ENCODE data around the gene TNNI3K. TPM values are rescaled to one million over a fixed set of nuclear protein-coding genes. Genes with fewer than 3 reads are reported as not detected.

Gene TNNI3K
- total and polyA plus RNA-seq, 9 of the 15 experiments (the other 6 are each of a cell fraction or from before 2014, with no cell fraction given), result 0.21 to 0.53 (median 0.32) TPM; not detected in 5

GRCh38 chr1:74199504-74199903, 35.7 kb upstream of the TNNI3K start:
- Histone ChIP-seq H3K9me1 (ENCODE audit: control insufficient read depth, insufficient read depth, low read length) (no peaks in the 10 kb centered on the region), H3K79me2 (ENCODE audit: control insufficient read depth, insufficient read depth, low read length) (peaks cover 9% of the 10 kb centered on the region), H3K4me1 (replicated peaks in 1 of 2; ENCODE audit: control insufficient read depth in 2 of 2, insufficient read depth in 2 of 2, low read length in 2 of 2) (no peaks in the 10 kb centered on the region), H3K4me3 (peak overlapping the region; percentile 57; the same call in 1 of the 2 replicates), H3K27me3 (ENCODE audit: control insufficient read depth in 2 of 2, insufficient read depth in 2 of 2, low read length in 2 of 2) (no peaks in the 10 kb centered on the region), H4K20me1 (replicated peaks; ENCODE audit: control insufficient read depth, insufficient read depth, low read length) (no peaks in the 10 kb centered on the region), H2AFZ (ENCODE audit: low read depth, low read length) (peak overlapping the region; percentile 99), H3K36me3 (ENCODE audit: control insufficient read depth, insufficient read depth, low read length) (peaks cover 8% of the 10 kb centered on the region; the same call in 1 of the 3 replicates), H3K4me2 (ENCODE audit: insufficient read depth, low read length) (peak overlapping the region; percentile 89; the same call in 1 of the 2 replicates), H3K27ac (ENCODE audit: extremely low read depth, low read depth, low read length) (peak overlapping the region; percentile 21; the same call in 1 of the 3 replicates), H3K9ac (ENCODE audit: insufficient read depth in 1 of 2, low read depth in 2 of 2, low read length in 2 of 2) (peak overlapping the region in 1 of 2 experiments; percentile 76; a peak in 2 of 4 replicates), H3K9me3 (replicated peaks; ENCODE audit: control insufficient read depth, insufficient read depth, low read depth, low read length) (no peaks in the 10 kb centered on the region)
- ChIA-PET POLR2A (no interaction called here), CTCF (ENCODE audit: low intra/inter-chr PET ratio) (no interaction called here)
- ATAC-seq (peak; percentile 27), DNase-seq (ENCODE audit: extremely low read depth in 1 of 4, low spot score in 3 of 4) (peak in 2 of 4 experiments; percentile 9 to 30), FAIRE-seq (peak; percentile 75)
- in situ Hi-C loops (cut with MboI) (no loop called here), intact Hi-C loops (cut with micrococcal nuclease) (loop anchor here (5.0 kb wide), 1 partner anchor 533 kb away; the partner anchor contains the start of genes CRYZ and TYW3)
- BruUV-seq (replicated peaks), result no TSS peak
- 30% methylated on average over 5 of the region's 5 CpGs for WGBS (ENCODE audit: insufficient coverage, low coverage, missing lambda C conversion rate)
- TF ChIP-seq ATF4 (CRISPR knock-in tag; IDR thresholded peaks at IDR 0.05), result peak; percentile 69; the same call in 1 of the 2 replicates
- peak; percentile 62 for TF ChIP-seq EP400 (IDR thresholded peaks at IDR 0.05)
- TF ChIP-seq MGA (IDR thresholded peaks at IDR 0.05), result 0 out of 2 replicates have a peak, but pooled peaks have one; percentile 7
- TF ChIP-seq POLR2H (tag; IDR thresholded peaks at IDR 0.05; ENCODE audit: low read depth), result peak; percentile 28; the same call in 1 of the 2 replicates
- TF ChIP-seq BRD9 (IDR thresholded peaks at IDR 0.05; ENCODE audit: low read depth, partially characterized antibody), result peak; percentile 19
- no peak for TF ChIP-seq CHCHD3 (CRISPR knock-in tag; IDR thresholded peaks at IDR 0.05)
- 0 out of 2 replicates have a peak, but pooled peaks have one; percentile 39 for TF ChIP-seq RBFOX2 (IDR thresholded peaks at IDR 0.05; ENCODE audit: low read depth, low read length)
- peak; percentile 38; the same call in 1 of the 2 replicates for TF ChIP-seq L3MBTL2 (IDR thresholded peaks at IDR 0.05)

Data from K562 (cell line).